NCI-H510A treated with DMSO at 0.1 percent for 48 hours (cell line): ENCODE measurements around the gene OR4A16.

ENCODE experiments used
- DNase-seq: peaks from one replicate; lab custom pipeline; 2025; lab: John Stamatoyannopoulos, UW

Gene OR4A16

GRCh38 chr11:55342901-55343300 is at the start of gene OR4A16:
TSS of gene OR4A16 (plus strand) at chr11:55343201. CDS start at chr11:55343201, 0 bp downstream.
- DNase-seq = no peak

GRCh38 chr11:55324500-55324899 is 18.5 kb upstream of the OR4A16 start:
- DNase-seq = no peak

- no peak for DNase-seq
Observed at GRCh38 chr11:55345306-55345705, 2.3 kb downstream of the OR4A16 start.

- no peak for DNase-seq
Observed at GRCh38 chr11:55349032-55349431, 6.0 kb downstream of the OR4A16 start.

- no peak for DNase-seq
Observed at GRCh38 chr11:55357560-55358184, 14.7 kb downstream of the OR4A16 start.

- DNase-seq = no peak
Observed at GRCh38 chr11:55367674-55368073, 24.7 kb downstream of the OR4A16 start, which contains the start of gene OR4A15. TSS of gene OR4A15 (plus strand) at chr11:55367974. CDS start at chr11:55367974, 0 bp downstream.
